SIG-M5 treated with dmso at 0.1 percent for 504 hours (cell line): ENCODE results near the gene TBX2.

Experiments used
- DNase-seq: peaks from one replicate; lab custom pipeline; 2025; ENCODE audit not compliant: unreplicated experiment; lab: John Stamatoyannopoulos, UW

The TBX2 gene

DNA sequence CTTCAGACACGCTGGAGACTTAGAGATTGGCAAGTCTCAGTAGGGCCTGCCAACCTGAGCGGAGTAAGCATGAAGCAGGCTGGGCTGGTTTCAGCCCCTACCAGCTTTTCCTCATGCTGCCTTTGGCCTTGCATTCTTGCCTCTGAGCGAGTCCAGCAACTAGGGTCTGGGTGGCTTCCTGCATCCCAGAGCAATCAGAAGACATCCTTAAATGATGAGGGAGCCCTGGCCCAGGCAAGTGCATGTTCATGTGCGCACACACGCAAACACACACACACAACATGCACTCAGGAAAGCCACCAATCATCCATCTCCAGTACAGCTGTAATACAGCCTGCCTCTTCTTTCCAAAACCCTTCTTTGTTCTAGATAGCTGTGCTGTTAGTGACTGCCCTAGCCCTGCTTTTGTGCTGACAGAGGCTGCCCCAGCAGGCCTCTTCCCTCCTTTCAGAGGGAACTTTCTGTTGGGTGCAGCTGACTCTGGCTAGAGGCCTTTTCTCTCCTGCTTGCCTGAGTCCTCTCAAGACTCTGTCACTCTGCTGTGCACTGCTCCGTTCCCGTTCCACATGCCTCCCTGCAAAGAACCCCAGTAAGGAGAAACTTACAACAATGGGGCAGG is 30.7 kb upstream of the TBX2 start:
- DNase-seq = no peak

DNA sequence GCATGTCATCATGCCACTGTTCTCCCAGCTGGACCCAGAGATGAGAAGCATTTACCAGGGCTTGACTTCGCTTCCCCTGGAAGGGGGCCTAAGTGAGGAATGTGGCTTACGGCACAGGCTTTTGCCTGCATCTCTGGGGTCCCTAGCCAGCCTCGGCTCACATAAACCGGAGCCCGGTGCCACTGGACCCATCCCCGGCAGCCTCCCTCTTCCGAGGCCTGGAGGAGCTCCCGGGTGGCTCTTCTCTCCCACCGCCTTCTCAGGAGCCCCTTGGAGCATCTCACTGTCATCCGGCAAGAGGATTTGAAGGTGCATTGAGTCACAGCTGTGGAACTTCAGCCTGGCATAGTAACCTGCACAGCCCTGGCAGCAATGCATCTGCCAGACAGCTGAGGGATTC is 29.9 kb upstream of the TBX2 start:
- no peak for DNase-seq

DNA sequence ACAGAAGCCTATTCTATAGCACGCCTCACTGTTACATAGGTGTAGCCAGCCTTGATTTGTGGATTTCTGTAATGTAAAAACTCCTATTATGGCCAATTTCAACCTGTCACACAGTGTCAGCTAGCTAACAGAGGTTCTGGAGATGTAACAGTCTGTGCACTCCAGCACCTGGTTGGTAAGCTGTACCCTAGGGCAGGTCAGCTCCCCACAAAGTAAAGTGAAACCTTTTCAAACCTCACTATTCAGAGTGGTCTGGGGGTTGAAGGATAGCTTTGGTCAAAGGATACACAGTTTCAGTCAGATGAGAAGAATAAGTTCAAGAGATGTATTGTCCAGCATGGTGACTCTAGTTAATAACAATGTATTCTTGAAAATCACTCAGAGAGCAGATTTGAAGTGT is 28.5 kb upstream of the TBX2 start:
- no peak for DNase-seq

DNA sequence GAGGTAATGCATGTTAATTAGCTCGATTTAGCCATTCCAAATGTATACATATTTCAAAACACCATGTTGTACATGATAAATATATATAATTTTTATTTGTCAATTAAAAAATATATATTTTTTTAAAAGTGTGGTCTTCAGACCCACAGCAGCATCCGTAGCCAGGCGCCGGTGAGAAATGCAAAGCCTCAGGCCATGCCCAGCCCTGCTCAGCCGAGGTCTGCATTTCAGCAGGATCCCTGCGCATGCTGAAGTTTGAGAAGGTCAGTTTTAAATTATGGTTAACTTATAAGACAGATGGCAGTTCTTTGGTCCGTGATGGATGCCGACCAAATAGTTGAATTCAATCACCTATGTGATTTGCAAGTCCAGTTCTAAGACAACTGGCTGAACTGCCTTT is 28.0 kb upstream of the TBX2 start:
- no peak for DNase-seq

DNA sequence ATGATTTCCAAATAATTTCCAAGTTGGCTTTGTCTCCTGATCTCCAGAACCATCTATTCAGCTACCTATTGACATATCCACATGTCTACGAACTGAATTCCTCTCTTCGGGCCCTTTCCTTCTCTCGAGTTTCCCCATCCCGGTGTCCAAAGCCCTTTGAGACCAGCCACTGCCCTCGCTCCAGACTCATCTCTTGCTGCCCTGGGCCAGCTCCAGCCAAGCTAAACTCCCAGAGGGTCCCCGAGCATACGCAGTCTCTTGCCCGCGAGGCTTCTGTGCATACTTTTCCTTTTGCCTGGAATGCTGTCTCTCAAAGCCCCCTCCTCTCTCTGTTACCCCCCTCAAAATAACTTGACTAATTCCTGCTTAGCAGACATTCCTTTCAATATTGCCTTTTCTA is 27.2 kb upstream of the TBX2 start:
- no peak for DNase-seq

DNA sequence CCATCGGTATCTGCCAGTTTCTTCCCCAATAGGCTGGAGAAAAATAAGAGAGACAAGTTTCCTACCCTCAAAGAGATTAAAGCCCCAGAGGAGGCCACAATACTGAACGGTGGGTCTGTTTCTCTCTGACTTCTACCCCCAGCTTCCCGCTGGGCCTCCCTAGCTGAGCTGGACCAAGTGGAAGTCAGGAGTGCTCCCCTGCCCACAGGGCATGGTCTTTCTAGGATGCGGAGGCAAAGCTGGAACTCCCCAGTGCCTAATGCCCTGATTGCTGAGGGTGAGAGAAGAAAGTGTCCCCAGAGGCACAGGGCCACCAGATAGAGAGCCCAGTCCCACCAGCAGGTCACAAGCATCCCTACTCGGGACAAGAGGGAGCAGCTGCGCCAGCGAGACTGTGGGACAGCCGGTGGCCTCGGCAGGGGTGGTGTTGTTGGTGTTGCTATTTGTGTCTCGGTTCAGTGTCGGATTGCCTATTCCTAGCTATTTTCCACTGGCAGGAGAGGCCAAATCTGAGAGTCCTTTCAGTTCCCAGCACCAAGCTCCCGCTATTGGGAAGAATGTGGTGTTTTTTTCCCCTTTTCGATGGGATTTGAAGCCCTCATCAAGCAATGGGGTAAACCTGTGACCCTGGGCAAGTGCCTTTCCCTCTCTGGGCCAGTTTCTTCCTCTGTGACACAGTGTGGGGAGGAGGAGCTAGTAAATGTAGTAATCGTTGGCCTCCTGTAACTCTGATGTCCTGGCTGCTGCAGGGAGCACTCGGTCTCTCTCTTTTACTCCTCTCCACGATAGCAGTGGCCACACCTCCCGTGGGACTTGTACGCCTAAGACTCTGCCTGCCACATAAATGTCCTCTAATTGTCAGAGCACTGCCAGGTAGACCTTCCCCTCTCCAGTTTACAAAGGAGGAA is 22.5 kb upstream of the TBX2 start:
- no peak for DNase-seq

DNA sequence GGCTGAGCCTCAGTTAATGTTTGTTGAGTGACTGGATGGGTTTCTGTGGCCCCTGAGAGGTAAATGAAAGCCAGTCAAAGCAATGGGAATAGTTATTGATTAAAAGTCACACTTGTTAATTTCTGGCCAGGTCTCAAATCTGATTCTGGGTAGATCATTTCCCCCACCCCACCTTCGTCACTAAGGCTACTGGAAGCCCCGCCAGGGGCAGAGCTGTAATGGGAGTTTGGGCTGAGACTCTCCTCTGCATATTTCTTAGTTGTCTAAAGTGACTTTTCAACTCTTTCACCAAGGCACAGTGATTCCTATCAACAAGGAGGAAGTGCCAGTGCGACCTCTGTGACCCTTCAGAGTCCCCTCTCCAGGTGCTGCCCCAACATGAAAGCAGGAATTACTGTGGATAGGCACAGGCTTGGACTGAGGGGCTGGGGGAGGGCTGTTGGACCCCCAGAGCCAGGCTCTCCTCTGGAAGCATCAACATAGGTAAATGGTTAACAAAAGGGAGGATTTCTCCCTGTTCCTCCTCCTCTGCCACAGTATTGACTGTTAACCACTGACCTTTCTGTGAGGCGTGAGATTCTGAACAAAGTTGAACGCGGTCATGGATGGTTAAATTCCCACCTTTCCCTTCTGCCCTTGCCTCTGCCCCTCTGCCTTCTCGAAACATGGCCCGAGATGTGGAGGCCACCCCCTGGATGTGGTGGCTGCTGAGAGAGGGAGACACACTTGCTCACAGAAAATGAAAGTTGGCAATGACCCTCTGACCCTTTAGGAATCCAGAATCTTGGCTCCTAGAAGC is 20.8 kb upstream of the TBX2 start:
- DNase-seq = no peak

- no peak for DNase-seq
Measured at GRCh38 chr17:61379457-61380216, 20.0 kb upstream of the TBX2 start.

GRCh38 chr17:61380217-61380835 is 19.3 kb upstream of the TBX2 start:
- no peak for DNase-seq

DNA sequence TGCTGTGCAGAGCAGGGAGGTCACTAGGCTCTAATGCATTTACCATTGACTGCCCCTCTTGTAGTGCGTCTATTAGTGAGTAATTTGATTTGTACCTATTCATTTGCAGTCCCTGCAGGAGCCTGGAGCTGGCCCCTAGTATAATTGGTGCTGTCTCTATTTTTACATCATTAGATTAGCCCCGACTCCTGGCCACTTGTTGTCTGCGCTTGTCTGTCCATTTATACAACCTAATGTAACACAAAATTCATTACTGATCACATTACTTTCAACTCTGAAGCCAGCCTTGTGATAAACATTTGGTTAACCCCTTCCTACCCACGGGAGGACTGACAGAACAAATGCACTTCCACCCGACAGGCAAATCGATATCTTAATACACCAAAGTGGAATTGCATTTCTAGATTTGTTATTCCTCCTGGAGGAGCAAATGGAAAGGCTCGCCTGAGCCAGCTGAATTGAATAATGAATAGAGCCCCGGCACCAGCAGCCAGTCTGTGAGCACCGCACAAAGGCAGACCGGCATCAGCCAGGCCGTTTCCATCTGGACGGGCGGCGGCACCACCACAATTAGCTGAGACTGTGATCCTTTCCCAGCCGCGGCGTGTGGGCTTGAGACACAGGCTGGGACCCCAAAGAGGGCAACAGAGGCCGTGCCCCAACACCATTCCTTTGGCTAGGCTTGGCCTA is 18.7 kb upstream of the TBX2 start:
- DNase-seq = no peak

GRCh38 chr17:61381537-61381936 is 18.1 kb upstream of the TBX2 start:
- DNase-seq = no peak

DNA sequence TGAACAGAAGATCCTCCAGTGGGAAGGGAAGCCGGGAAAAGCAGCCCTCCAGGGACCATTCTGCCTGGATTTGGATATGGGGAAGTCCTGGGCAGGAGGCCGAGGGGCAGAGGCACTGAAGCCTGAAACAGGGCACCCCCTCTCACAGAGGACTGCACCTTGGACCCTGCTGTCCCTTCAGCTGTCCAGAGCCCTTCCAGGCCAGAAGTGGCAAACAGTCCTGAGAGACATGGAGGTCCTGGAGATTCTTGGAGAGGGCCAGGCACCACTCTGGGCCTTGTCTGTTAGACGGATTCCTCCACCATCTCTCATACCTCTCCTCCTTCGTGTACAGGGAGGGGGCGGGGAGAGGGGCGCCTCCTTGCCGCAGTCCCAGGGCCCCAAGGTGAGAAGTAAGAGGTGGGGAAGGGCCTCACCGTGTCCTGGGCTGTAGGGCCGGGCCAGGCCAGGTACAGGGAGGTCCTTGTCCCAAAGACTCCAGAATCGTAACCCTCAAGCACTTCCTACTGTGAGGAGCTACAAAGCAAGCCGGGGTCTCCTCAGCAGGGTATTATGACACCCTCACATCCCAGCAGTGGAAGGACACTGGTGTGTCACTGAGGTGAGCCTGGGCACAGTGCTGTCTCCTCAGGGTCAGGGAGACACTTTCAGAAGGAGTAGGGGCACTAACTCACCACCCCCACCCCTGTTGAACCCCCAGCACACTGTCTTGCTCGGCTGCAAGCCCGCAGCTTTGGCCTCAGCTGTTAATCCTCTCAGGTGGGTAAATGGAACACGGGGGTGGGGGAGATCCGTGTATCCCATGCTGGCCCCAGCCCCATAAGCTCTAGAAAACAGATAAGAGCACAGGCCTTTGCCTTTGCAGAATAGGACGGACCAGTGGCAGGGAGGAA is 16.6 kb upstream of the TBX2 start:
- DNase-seq = no peak

GRCh38 chr17:61383689-61384201 is 15.9 kb upstream of the TBX2 start:
- no peak for DNase-seq

GRCh38 chr17:61384354-61384691 is 15.3 kb upstream of the TBX2 start:
- no peak for DNase-seq

GRCh38 chr17:61384692-61385576 is 14.7 kb upstream of the TBX2 start:
- no peak for DNase-seq

DNA sequence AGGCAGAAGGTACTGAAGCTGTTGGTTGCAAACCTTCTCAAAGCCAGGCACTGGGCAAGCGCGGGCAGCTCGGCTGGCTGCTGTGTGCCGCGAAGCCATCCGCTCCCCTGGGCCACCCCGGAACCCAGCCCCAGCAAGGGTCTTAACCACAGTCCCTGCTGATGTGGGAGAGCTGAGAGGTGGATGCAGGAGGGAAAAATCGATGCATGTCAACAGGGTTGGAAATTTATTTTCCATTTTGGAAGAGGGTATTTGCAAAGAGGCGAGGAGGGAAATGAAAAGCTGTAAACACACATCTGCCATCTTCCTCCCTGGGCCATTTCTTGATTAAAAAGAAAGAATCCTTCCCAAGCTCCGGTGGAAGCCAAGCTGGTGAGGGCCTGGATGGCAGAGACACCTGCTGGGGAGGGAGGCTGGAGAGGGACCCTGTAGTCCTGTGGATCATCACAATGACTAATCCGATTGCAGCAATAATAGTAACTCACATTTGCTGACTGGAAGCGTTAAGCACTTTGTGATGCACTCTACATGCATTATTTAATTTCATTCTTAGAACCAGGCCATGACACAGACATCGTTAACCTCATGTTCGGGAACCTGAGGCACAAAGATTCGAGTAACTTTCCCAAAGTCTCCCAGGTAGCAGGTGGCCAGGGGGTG is 13.9 kb upstream of the TBX2 start:
- no peak for DNase-seq

DNA sequence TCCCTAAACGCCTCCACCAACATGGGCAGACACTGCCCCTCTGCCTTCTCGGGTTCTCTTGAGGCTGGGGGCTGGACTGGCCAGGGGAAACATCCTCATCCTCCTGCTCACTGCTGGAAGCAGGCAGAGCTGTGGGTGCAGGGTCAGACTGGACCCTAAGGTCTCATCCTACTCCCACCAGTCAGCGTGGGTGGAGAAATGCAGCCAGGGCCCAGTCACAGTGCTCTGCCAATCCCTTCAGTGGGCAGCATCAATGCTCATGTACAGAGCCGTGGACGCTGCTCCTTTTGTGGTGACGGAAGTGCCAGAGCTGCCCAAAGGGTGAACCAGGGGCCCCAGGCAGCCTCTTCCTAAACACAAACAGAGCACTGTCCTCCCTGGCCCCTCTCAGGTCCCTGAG is 13.4 kb upstream of the TBX2 start:
- no peak for DNase-seq
